AG10803 (cell line): ENCODE data around the gene PRPH.
"Not testable (repeated sequence)": the region's sequence is repeated elsewhere in the genome, so short reads cannot be mapped to it uniquely, and the experiment has no call there.

Source experiments
- DNase-seq: peaks from one replicate; pipeline ENCODE4 v3.0.0; 2010; ENCODE audit warnings: low read depth
- H3K4me3 ChIP-seq: 2 replicates; pipeline ENCODE4 v1.5.1; 2011; ENCODE audit warnings: mild to moderate bottlenecking, low read length, control low read depth
- TF ChIP-seq, protein P1 (sequence below): conservative IDR thresholded peaks from 2 replicates; pipeline ENCODE4 v1.5.1; 2011; ENCODE audit warnings: mild to moderate bottlenecking, low read length, control low read depth, inconsistent platforms

Gene PRPH

DNA sequence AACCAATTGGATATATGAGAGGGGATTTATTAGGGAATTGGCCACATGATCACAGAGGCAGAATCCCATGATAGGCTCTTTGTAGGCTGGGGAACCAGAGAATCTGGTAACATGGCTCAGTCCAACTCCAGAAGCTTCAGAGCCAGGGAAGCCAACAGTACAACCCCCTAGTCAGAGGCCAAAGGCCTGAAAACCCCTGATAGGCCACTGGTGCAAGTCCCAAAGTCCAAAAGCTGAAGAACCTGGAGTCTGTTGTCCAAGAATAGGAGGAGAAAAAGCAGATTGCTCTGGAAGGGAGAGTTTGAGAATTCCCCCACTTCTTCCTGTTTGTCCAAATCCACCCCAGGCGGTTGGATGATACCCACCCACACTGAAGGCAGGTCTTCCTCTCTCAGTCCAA lies 19.9 kb downstream of the PRPH start:
- TF ChIP-seq, protein P1, sequence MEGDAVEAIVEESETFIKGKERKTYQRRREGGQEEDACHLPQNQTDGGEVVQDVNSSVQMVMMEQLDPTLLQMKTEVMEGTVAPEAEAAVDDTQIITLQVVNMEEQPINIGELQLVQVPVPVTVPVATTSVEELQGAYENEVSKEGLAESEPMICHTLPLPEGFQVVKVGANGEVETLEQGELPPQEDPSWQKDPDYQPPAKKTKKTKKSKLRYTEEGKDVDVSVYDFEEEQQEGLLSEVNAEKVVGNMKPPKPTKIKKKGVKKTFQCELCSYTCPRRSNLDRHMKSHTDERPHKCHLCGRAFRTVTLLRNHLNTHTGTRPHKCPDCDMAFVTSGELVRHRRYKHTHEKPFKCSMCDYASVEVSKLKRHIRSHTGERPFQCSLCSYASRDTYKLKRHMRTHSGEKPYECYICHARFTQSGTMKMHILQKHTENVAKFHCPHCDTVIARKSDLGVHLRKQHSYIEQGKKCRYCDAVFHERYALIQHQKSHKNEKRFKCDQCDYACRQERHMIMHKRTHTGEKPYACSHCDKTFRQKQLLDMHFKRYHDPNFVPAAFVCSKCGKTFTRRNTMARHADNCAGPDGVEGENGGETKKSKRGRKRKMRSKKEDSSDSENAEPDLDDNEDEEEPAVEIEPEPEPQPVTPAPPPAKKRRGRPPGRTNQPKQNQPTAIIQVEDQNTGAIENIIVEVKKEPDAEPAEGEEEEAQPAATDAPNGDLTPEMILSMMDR = no peak
- DNase-seq = no peak
- H3K4me3 ChIP-seq = no peak overlapping the region

DNA sequence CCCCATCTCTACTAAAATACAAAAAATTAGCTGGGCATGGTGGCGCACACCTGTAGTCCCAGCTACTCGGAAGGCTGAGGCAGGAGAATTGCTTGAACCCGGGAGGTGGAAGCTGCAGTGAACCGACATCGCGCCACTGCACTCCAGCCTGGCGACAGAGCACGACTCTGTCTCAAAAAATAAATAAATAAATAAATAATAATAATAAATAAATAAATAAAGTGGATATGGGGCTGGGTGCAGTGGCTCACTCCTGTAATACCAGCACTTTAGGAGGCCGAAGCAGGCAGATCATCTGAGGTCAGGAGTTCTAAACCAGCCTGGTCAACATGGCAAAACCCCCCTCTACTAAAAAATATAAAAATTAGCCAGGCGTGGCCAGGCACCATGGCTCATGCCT lies 22.2 kb downstream of the PRPH start:
- not testable (repeated sequence) for H3K4me3 ChIP-seq, DNase-seq

DNA sequence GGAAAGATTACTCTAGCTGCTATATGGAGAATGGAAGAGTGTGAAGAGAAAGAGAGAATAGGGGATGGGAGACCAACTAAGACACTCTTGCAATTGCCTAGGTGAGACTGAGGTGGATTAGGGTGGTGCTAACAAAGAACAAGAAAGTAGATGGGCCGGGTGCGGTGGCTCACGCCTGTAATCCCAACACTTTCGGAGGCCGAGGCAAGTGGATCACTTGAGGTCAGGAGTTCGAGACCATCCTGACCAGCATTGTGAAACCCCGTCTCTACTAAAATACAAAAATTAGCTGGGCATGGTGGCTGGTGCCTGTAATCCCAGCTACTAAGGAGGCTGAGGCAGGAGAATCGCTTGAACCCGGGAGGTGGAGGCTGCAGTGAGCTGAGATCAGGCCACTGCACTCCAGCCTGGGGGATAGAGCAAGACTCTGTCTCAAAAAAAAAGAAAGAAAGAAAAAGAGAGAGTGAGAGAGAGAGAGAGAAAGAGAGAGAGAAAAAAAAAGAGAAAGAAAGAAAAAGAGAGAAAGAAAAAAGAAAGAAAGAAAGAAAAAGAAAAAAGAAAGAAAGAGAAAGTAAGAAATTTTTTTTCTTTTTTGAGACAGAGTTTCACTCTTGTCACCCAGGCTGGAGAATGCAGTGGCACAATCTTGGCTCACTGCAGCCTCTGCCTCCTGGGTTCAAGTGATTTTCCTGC lies 25.6 kb downstream of the PRPH start:
- not testable (repeated sequence) for H3K4me3 ChIP-seq, DNase-seq

DNA sequence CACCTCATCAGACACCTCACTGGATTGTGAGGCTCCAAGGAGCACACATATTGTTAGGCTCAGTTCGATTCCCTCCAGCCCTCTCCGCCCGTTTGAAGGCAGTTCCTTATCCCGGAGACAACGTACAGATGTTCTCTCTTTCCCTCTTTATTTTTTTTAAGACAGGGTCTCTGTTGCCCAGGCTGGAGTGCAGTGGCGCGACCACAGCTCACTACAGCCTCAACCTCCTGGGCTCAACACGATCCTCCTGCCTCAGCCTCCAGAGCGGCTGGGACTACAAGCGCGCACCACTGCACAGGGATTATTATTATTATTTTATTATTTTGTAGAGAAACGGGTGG lies 27.4 kb downstream of the PRPH start:
- no peak for DNase-seq
- H3K4me3 ChIP-seq = peak overlapping the region; percentile 81
- TF ChIP-seq, protein P1 = no peak

DNA sequence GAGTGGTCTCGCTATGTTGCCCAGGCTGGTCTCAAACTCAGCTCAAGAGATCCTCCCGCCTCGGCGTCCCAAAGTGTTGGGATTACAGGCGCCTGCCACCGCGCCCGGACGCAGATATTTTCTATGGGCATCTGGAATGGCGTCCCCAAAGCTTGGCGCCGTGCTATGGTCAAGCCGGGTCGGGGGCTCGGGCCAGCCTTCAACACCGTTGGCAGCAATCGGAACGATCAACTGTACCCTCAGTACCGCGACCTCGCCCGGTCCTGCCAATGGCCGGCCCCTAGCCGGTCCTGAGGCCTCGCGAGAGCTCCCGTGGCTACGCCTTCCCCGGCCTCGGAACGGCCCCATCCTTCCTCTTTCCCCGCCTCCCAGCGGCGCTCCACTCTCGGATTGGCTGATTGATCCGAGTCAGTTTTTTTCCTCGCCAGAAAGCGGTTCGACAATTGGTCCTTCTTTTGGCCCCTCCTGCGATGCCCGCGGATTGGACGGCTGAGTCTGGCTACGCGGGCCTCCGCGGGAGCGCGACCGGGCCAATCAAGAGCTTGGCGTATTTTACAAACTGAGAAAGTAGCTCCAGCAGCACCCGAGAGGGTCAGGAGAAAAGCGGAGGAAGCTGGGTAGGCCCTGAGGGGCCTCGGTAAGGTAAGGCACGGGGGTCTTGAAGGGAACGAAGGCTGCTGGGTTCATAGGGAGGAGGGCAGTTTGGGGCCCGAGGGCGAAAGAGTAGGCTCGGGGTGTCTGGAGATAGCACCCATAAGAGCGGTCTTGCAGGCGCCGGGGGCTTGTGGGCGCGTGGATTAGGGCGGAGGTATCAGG lies 28.0 kb downstream of the PRPH start, which contains the start of gene TROAP:
TSS of gene TROAP (plus strand) at position 548 of the 816 bp plus-strand sequence. CDS start 354 bp downstream, outside the sequence.
- peak within 1 kb of the TSS; percentile 82 for H3K4me3 ChIP-seq
- DNase-seq = peak; percentile 97
- TF ChIP-seq, protein P1 = no peak

DNA sequence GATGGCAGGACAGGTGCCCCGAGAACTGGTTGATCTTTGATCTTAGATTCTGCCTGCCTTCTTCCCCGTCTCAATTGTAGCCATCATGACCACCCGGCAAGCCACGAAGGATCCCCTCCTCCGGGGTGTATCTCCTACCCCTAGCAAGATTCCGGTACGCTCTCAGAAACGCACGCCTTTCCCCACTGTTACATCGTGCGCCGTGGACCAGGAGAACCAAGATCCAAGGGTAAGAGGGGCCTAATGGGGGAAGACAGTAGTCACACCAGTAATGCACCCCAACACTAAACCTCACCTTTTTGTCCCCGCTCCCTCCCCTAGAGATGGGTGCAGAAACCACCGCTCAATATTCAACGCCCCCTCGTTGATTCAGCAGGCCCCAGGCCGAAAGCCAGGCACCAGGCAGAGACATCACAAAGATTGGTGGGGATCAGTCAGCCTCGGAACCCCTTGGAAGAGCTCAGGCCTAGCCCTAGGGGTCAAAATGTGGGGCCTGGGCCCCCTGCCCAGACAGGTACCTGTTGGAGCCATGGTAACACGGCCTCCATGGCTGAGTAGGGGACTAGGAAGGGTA lies 28.7 kb downstream of the PRPH start:
- H3K4me3 ChIP-seq = peak overlapping the region; percentile 82
- TF ChIP-seq, protein P1 = no peak
- no peak for DNase-seq

DNA sequence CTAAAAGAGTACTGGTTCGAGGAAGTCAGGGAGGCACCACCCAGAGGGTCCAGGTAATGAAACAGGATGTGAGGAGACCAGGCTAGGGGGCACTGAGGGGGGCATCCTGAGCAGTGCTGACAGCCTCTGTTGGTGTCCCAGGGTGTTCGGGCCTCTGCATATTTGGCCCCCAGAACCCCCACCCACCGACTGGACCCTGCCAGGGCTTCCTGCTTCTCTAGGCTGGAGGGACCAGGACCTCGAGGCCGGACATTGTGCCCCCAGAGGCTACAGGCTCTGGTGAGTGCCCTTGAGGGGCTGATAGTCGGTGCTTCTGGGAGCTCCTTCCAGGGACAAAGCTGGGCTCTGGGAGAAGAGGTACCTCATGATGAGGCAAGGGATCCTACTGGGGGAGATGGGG lies 30.7 kb downstream of the PRPH start:
- TF ChIP-seq, protein P1 = no peak
- no peak overlapping the region for H3K4me3 ChIP-seq
- DNase-seq = no peak

DNA sequence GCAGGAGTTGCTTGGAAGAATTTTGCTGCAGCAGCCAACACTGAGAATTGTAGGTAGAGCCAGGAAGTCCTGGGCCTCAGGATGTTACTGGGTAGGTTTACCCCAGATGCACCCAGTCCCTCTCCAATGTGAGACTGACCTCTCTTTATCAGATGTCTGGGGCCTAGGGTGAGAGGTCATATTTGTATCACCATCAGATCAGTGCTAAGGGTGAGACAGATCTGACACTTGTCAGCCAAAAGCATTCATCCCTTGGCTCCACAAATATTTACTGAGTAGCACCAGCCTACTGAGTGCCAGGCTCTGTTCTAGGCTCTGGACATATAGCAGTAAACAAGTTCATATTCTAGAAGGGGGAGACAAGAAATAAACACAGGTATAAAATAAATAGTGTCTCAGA lies 32.4 kb downstream of the PRPH start:
- TF ChIP-seq, protein P1 = no peak
- DNase-seq = no peak
- no peak overlapping the region for H3K4me3 ChIP-seq
